HEK293 (cell line): Measurements from ENCODE around the gene FKBP5.

Source experiments
- ZNF169 ChIP-seq: fragments of 450-650 bp; formaldehyde crosslinking; IDR thresholded peaks from 2 replicates; pipeline ENCODE4 v1.5.1; 2016; ENCODE audit warnings: missing biosample characterization, missing genetic modification characterization
- ZNF571 ChIP-seq: fragments of 450-650 bp; formaldehyde crosslinking; IDR thresholded peaks from 2 replicates; pipeline ENCODE4 v1.5.0; 2017; ENCODE audit warnings: missing biosample characterization, missing genetic modification characterization
- TF ChIP-seq, protein P1 (sequence below): fragments of 450-650 bp; formaldehyde crosslinking; IDR thresholded peaks from 2 replicates; pipeline ENCODE4 v1.5.1; 2016; ENCODE audit warnings: missing biosample characterization, missing genetic modification characterization
- TF ChIP-seq, protein P2 (sequence below): fragments of 450-650 bp; formaldehyde crosslinking; IDR thresholded peaks from 2 replicates; pipeline ENCODE4 v1.5.1; 2016; ENCODE audit warnings: missing biosample characterization, missing genetic modification characterization
- TF ChIP-seq, protein P3 (sequence below): fragments of 450-650 bp; formaldehyde crosslinking; IDR thresholded peaks from 2 replicates; pipeline ENCODE4 v1.5.1; 2016; ENCODE audit warnings: missing biosample characterization, missing genetic modification characterization, borderline replicate concordance

DNA sequence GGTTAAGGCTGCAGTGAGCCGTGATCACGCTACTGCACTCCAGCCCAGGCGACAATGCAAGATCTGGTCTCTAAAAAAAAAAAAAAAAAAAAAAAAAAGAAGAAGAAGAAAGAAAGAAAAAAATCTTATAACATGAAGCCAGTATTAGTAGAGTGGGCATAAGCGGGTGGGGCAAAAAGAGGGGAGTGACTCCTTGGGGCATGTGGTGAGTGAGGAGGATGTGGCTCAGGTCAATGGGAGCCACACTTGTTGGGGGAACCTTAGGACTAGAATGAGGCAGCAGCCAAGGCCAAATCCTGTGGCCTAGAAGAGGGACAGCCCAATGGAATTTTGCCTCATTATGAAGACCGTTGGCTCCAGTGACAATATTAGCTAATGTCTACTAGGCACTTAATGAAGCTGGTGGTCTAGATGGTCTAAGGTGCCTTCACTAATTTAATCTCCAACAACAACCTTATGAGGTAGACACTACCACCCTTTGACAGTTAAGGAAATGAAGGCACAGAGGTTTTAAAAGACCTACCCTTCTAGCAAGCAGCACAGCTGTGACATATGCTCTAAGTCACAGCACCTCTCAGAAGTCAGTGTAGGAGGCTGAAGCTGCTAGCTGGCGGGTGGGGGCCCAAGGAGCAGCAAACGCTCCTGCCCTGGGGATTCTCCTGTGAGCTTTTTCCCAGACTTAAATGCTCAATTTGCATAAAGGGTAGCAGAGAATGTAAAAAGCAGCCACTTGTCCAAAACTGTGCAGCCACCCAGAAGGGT lies 24.5 kb upstream of the FKBP5 start:
- TF ChIP-seq, protein P1, sequence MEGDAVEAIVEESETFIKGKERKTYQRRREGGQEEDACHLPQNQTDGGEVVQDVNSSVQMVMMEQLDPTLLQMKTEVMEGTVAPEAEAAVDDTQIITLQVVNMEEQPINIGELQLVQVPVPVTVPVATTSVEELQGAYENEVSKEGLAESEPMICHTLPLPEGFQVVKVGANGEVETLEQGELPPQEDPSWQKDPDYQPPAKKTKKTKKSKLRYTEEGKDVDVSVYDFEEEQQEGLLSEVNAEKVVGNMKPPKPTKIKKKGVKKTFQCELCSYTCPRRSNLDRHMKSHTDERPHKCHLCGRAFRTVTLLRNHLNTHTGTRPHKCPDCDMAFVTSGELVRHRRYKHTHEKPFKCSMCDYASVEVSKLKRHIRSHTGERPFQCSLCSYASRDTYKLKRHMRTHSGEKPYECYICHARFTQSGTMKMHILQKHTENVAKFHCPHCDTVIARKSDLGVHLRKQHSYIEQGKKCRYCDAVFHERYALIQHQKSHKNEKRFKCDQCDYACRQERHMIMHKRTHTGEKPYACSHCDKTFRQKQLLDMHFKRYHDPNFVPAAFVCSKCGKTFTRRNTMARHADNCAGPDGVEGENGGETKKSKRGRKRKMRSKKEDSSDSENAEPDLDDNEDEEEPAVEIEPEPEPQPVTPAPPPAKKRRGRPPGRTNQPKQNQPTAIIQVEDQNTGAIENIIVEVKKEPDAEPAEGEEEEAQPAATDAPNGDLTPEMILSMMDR (tag by site-specific recombination): no peak
- no peak for TF ChIP-seq ZNF169 (tag by site-specific recombination)
- TF ChIP-seq, protein P2, sequence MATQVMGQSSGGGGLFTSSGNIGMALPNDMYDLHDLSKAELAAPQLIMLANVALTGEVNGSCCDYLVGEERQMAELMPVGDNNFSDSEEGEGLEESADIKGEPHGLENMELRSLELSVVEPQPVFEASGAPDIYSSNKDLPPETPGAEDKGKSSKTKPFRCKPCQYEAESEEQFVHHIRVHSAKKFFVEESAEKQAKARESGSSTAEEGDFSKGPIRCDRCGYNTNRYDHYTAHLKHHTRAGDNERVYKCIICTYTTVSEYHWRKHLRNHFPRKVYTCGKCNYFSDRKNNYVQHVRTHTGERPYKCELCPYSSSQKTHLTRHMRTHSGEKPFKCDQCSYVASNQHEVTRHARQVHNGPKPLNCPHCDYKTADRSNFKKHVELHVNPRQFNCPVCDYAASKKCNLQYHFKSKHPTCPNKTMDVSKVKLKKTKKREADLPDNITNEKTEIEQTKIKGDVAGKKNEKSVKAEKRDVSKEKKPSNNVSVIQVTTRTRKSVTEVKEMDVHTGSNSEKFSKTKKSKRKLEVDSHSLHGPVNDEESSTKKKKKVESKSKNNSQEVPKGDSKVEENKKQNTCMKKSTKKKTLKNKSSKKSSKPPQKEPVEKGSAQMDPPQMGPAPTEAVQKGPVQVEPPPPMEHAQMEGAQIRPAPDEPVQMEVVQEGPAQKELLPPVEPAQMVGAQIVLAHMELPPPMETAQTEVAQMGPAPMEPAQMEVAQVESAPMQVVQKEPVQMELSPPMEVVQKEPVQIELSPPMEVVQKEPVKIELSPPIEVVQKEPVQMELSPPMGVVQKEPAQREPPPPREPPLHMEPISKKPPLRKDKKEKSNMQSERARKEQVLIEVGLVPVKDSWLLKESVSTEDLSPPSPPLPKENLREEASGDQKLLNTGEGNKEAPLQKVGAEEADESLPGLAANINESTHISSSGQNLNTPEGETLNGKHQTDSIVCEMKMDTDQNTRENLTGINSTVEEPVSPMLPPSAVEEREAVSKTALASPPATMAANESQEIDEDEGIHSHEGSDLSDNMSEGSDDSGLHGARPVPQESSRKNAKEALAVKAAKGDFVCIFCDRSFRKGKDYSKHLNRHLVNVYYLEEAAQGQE: no peak
- TF ChIP-seq, protein P3, sequence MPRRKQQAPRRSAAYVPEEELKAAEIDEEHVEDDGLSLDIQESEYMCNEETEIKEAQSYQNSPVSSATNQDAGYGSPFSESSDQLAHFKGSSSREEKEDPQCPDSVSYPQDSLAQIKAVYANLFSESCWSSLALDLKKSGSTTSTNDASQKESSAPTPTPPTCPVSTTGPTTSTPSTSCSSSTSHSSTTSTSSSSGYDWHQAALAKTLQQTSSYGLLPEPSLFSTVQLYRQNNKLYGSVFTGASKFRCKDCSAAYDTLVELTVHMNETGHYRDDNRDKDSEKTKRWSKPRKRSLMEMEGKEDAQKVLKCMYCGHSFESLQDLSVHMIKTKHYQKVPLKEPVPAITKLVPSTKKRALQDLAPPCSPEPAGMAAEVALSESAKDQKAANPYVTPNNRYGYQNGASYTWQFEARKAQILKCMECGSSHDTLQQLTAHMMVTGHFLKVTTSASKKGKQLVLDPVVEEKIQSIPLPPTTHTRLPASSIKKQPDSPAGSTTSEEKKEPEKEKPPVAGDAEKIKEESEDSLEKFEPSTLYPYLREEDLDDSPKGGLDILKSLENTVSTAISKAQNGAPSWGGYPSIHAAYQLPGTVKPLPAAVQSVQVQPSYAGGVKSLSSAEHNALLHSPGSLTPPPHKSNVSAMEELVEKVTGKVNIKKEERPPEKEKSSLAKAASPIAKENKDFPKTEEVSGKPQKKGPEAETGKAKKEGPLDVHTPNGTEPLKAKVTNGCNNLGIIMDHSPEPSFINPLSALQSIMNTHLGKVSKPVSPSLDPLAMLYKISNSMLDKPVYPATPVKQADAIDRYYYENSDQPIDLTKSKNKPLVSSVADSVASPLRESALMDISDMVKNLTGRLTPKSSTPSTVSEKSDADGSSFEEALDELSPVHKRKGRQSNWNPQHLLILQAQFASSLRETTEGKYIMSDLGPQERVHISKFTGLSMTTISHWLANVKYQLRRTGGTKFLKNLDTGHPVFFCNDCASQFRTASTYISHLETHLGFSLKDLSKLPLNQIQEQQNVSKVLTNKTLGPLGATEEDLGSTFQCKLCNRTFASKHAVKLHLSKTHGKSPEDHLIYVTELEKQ (tag by site-specific recombination): no peak
- no peak for TF ChIP-seq ZNF571 (tag by site-specific recombination)
